ENCODE results near the gene KNL1.

The KNL1 gene

DNA sequence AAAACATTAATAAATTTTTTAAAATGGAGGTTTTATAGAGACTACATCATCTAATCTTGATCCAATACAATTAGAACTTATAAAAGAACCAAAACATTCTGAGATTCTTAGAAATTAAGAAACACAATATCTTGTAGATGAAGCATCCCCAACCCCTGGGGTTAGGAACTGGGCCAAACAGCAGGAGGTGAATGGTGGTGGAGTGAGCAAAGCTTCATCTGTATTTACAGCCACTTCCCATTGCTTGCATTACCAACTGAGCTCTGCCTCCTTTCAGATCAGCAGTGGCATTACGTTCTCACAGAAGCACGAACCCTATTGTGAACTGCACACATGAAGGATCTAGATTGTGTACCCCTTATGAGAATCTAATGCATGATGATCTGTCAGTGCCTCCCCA is 36.3 kb downstream of the KNL1 start:
- TF ChIP-seq ZFX (IDR thresholded peaks at IDR 0.05; ENCODE audit: borderline replicate concordance) = no peak
- TF ChIP-seq, protein P1, sequence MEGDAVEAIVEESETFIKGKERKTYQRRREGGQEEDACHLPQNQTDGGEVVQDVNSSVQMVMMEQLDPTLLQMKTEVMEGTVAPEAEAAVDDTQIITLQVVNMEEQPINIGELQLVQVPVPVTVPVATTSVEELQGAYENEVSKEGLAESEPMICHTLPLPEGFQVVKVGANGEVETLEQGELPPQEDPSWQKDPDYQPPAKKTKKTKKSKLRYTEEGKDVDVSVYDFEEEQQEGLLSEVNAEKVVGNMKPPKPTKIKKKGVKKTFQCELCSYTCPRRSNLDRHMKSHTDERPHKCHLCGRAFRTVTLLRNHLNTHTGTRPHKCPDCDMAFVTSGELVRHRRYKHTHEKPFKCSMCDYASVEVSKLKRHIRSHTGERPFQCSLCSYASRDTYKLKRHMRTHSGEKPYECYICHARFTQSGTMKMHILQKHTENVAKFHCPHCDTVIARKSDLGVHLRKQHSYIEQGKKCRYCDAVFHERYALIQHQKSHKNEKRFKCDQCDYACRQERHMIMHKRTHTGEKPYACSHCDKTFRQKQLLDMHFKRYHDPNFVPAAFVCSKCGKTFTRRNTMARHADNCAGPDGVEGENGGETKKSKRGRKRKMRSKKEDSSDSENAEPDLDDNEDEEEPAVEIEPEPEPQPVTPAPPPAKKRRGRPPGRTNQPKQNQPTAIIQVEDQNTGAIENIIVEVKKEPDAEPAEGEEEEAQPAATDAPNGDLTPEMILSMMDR (IDR thresholded peaks at IDR 0.05) = no peak
- no peak overlapping the region for H3K27ac ChIP-seq

DNA sequence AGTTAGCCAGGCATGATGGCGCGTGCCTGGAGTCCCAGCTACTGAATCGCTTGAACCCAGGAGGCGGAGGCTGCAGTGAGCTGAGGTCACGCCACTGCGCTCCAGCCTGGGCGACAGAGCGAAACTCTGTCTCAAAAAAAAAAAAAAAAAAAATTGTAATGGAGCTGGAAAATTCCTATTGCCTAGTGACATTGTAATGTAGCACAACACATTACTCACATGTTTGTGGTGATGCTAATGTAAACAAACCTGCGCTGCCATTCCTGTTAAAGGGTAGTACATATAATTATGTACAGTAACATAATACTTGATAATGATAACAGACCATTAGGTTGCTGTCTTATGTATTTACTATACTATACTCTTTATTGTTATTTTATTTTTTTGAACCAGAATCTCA is 39.1 kb downstream of the KNL1 start:
- no peak overlapping the region for H3K27ac ChIP-seq
- TF ChIP-seq, protein P1 (IDR thresholded peaks at IDR 0.05) = no peak
- TF ChIP-seq ZFX (IDR thresholded peaks at IDR 0.05; ENCODE audit: borderline replicate concordance) = no peak

DNA sequence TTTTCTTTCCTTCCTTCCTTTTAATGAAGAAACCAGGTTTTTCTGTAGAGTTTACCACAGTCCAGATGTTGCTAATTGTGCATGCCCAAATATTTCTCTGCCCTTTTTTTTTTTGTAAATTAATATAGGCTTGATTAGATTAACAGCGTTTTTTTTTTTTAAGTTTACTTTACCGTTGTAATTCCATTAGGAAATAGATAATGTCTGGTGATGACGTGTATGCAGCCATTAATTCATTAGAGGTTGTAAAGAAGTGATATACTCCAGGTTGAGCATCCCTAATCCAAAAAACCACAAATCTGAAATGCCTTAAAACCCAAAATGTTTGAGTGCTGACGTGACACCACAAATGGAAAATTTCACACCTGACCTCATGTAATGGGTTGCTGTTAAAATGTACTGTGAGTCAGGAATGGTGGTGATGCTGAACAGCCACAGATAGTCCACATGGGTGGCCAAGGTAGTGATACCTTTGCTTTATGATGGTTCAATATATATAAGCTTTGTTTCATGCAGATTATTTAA is 43.2 kb downstream of the KNL1 start:
- TF ChIP-seq, protein P1 (IDR thresholded peaks at IDR 0.05) = no peak
- no peak for TF ChIP-seq ZFX (IDR thresholded peaks at IDR 0.05; ENCODE audit: borderline replicate concordance)
- H3K27ac ChIP-seq = no peak overlapping the region

DNA sequence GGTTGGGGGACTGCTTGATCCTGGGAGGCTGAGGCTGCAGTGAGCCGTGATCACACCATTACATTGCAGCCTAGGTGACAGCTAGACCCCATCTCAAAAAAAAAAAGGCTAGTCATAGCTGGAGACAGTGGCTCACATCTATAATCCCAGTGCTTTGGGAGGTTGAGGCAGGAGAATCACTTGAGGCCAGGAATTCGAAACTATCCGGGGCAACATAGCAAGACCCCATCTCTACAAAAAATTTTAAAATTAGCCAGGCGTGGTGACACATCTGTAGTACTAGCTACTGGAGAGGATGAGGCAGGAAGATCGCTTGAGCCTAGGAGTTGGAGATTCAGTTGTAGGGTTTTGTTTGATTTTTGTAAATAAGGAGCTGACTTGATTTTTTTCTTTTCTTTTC is 45.6 kb downstream of the KNL1 start:
- H3K27ac ChIP-seq = no peak overlapping the region
- no peak for TF ChIP-seq ZFX (IDR thresholded peaks at IDR 0.05; ENCODE audit: borderline replicate concordance)
- TF ChIP-seq, protein P1 (IDR thresholded peaks at IDR 0.05) = no peak

DNA sequence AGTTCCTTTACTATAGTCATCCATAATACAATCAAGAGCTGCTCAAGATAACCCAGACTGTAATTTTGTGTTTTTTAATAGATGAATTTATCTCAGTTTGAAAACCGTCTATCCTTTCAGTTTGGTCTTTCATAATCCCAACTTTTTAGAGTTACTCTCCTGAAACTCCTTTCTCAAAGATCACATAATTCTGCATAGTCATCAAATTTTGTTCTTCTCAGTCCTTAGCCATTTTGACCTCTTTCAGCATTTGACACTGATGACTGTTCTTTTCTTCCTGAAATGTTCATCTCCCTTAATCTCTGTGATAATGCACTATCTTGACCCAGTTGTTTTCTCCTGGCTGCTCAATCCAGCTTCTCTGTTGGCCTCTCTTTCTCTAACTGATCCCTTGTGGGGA is 53.5 kb downstream of the KNL1 start:
- H3K27ac ChIP-seq = no peak overlapping the region
- no peak for TF ChIP-seq ZFX (IDR thresholded peaks at IDR 0.05; ENCODE audit: borderline replicate concordance)
- TF ChIP-seq, protein P1 (IDR thresholded peaks at IDR 0.05) = no peak

DNA sequence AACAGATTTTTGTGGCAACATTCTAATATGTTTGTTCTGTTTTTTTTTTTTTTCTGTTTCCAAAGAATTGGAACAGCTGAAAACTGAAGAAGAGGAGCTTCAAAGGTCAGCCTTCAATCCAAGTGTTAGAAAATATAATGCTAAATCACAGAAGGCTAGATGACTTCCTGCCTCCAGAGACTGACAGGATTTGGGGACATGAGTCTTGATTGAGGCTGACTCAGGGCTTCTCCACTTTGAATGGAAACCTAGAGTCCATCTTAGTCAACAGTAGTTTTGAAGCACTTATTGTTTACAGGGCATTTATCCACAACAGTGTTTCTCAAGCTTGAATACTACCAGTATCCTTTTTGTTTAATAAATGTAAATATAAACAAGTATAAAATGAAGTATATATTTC is 56.4 kb downstream of the KNL1 start:
- TF ChIP-seq ZFX (IDR thresholded peaks at IDR 0.05; ENCODE audit: borderline replicate concordance) = no peak
- TF ChIP-seq, protein P1 (IDR thresholded peaks at IDR 0.05) = no peak

DNA sequence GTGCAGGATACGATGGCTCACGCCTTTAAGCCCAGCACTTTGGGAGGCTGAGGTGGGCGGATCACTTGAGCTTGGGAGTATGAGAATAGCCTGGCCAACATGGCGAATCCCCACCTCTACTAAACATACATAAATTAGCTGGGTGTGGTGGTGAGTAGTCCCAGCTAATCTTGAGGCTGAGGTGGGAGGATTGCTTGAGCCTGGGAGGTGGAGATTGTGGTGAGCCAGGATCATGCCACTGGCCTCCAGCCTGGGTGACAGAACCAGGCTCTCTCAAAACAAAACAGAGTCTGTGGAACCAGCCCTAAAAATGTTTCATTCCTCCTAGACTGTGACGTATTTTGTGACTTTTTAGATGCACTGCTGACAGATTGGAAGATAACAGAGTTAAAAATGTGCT is 66.6 kb downstream of the KNL1 start:
- TF ChIP-seq ZFX (IDR thresholded peaks at IDR 0.05; ENCODE audit: borderline replicate concordance) = no peak
- TF ChIP-seq, protein P1 (IDR thresholded peaks at IDR 0.05) = no peak
- no peak overlapping the region for H3K27ac ChIP-seq

More for the DNA sequence above, 56.4 kb downstream of the KNL1 start:
- H3K27ac ChIP-seq = no peak overlapping the region
